K562 (cell line): ENCODE data around the gene CCDC9. TPM values are rescaled to one million over a fixed set of nuclear protein-coding genes. Genes with fewer than 3 reads are reported as not detected.

Source experiments
- ATF2 ChIP-seq: sonication (generic); formaldehyde crosslinking; IDR thresholded peaks from 2 replicates; pipeline ENCODE4 v1.8.1; 2022; ENCODE audit warnings: missing genetic modification reagents
- DLX4 ChIP-seq: fragments of 250-450 bp; sonication (Bioruptor Pico); IDR thresholded peaks from 2 replicates; pipeline ENCODE4 v1.6.1; 2021; ENCODE audit warnings: mild to moderate bottlenecking
- E2F8 ChIP-seq: fragments of 450-650 bp; IDR thresholded peaks from 2 replicates; pipeline ENCODE4 v1.7.1; 2018; ENCODE audit warnings: mild to moderate bottlenecking, low read depth; ENCODE audit not compliant: partially characterized antibody
- ETS1 ChIP-seq: conservative IDR thresholded peaks from 2 replicates; pipeline ENCODE4 v1.6.1; 2011; ENCODE audit warnings: low read depth, mild to moderate bottlenecking, low read length; ENCODE audit not compliant: control insufficient read depth
- FOXJ3 ChIP-seq: sonication (generic); formaldehyde crosslinking; IDR thresholded peaks from 2 replicates; pipeline ENCODE4 v1.4.0; 2020; ENCODE audit warnings: mild to moderate bottlenecking, missing genetic modification reagents
- MEF2A ChIP-seq: IDR thresholded peaks from 2 replicates; pipeline ENCODE4 v1.6.1; 2011; ENCODE audit warnings: low read depth, mild to moderate bottlenecking, low read length, moderate library complexity; ENCODE audit not compliant: control insufficient read depth
- MNT ChIP-seq, 2 experiments: fragments of 450-650 bp; conservative IDR thresholded peaks; 2 replicates each; pipeline ENCODE4 v1.6.1; 2017; ENCODE audit warnings: mild to moderate bottlenecking in 2 of 2, moderate library complexity in 2 of 2
- NR1H2 ChIP-seq: sonication (generic); formaldehyde crosslinking; IDR thresholded peaks from 2 replicates; pipeline ENCODE4 v1.4.0; 2020; ENCODE audit warnings: mild to moderate bottlenecking, missing genetic modification reagents
- RBM34 ChIP-seq: fragments of 200-400 bp; formaldehyde crosslinking; IDR thresholded peaks from 2 replicates; pipeline ENCODE4 v1.6.1; 2018; ENCODE audit warnings: low read length, borderline replicate concordance; ENCODE audit not compliant: insufficient read depth
- TAF9B ChIP-seq: fragments of 450-650 bp; IDR thresholded peaks from 2 replicates; pipeline ENCODE4 v1.6.1; 2018; ENCODE audit warnings: mild to moderate bottlenecking; ENCODE audit not compliant: partially characterized antibody
- UBTF ChIP-seq, 2 experiments: IDR thresholded peaks; 2 replicates each; pipeline ENCODE4 v1.6.1; 2012; ENCODE audit warnings: improper control_type of control experiment in 2 of 2, low read depth in 2 of 2, low read length in 2 of 2, borderline replicate concordance in 1 of 2
- ZKSCAN1 ChIP-seq: fragments of 150-350 bp; IDR thresholded peaks from 2 replicates; pipeline ENCODE4 v1.6.1; 2016; ENCODE audit warnings: low read depth, low read length
- ZNF146 ChIP-seq: IDR thresholded peaks from one replicate; pipeline ENCODE4 v1.6.1; 2018; ENCODE audit warnings: missing compliant biosample characterization; ENCODE audit not compliant: unreplicated experiment
- ZNF23 ChIP-seq: fragments of 250-450 bp; sonication (Bioruptor Pico); IDR thresholded peaks from 2 replicates; pipeline ENCODE4 v1.4.0; 2020; ENCODE audit warnings: mild to moderate bottlenecking
- ZNF766 ChIP-seq: fragments of 200-800 bp; sonication (Bioruptor generic); conservative IDR thresholded peaks from 2 replicates; pipeline ENCODE4 v1.6.1; 2016; ENCODE audit warnings: missing genetic modification characterization, missing compliant biosample characterization
- polyA plus RNA-seq, 8 experiments: library from polyadenylated mRNA; depleted of rRNA in 4 of 8; stranded (reverse) in 5 of 8; unstranded in 3 of 8; fragments of >200 nt; fragmentation: Nextera tagmentation in 2 of 8; fragmentation: Illumina TruSeq in 1 of 8; extraction: Ambion mirVana in 2 of 8; extraction: Trizol in 1 of 8; gene quantifications; 2 replicates each; pipeline versions ENCODE4 v1.2.1 to v1.2.3, GENCODE V29; 2011 to 2014; ENCODE audit warnings: inconsistent platforms in 1 of 8, missing spikeins in 1 of 8
- total RNA-seq, 7 experiments: library from RNA; depleted of rRNA in 6 of 7; stranded (reverse); fragments of >200 nt in 6 of 7; fragmentation: Illumina TruSeq in 2 of 7; extraction: Trizol in 2 of 7; gene quantifications; 2 replicates each; pipeline versions ENCODE4 v1.2.1 to v1.2.3, GENCODE V29; 2011 to 2021; ENCODE audit warnings: low replicate concordance in 1 of 7

Gene CCDC9
- total and polyA plus RNA-seq, 9 of the 15 experiments (the other 6 are each of a cell fraction or from before 2014, with no cell fraction given): 0.23 to 38.6 (median 8.4) TPM

- TF ChIP-seq UBTF (IDR thresholded peaks at IDR 0.05; ENCODE audit: borderline replicate concordance in 1 of 2, low read depth in 2 of 2, low read length in 2 of 2) (0 out of 4 replicates have a peak, but pooled peaks of 1 of the 2 experiments have one; percentile 34), TAF9B (no peak), MEF2A (no peak), DLX4 (CRISPR knock-in tag) (no peak), ZNF23 (CRISPR knock-in tag) (no peak), NR1H2 (CRISPR knock-in tag) (no peak), ZKSCAN1 (no peak), ATF2 (no peak), RBM34 (no peak), ZNF766 (CRISPR knock-in tag) (no peak), FOXJ3 (CRISPR knock-in tag) (no peak), ZNF146 (no peak), ETS1 (0 out of 2 replicates have a peak, but pooled peaks have one; percentile 44), E2F8 (peak; percentile 77), MNT (conservative IDR thresholded peaks at IDR 0.05) (peak; percentile 54 to 55; a peak in 2 of 4 replicates)
Measured at GRCh38 chr19:47257411-47258169, 1.3 kb downstream of the CCDC9 start (continued).
